Esophagus squamous epithelium (tissue), 5 donors: ENCODE measurements around the gene ADIPOR2. TPM values are rescaled to one million over a fixed set of nuclear protein-coding genes. Genes with fewer than 3 reads are reported as not detected.

Experiments used
- DNase-seq: peaks from one replicate; lab custom pipeline; 2025; lab: John Stamatoyannopoulos, UW
- H3K27ac ChIP-seq, 4 donors: fragments of 200-600 bp; sonication (generic); one replicate each; pipeline ENCODE4 v1.5.1; 2016 to 2019; ENCODE audit warnings: mild to moderate bottlenecking in 1 of 4
- H3K27me3 ChIP-seq, 4 donors: fragments of 200-600 bp; sonication (generic); 1 replicate in 3 of 4; 2 replicates in 1 of 4; pipeline versions ENCODE4 v1.5.1 to v1.6.0; 2017 to 2021; ENCODE audit warnings: antibody characterized with exemption in 1 of 4
- H3K36me3 ChIP-seq, 3 donors: fragments of 200-600 bp; sonication (generic); one replicate each; pipeline ENCODE4 v1.5.1; 2016 to 2019
- H3K4me1 ChIP-seq, 3 donors: fragments of 200-600 bp; sonication (generic); one replicate each; pipeline ENCODE4 v1.5.1; 2017 to 2019
- H3K4me3 ChIP-seq, 4 donors: fragments of 200-600 bp; sonication (generic); 1 replicate in 3 of 4; 2 replicates in 1 of 4; pipeline ENCODE4 v1.5.1; 2016 to 2019; ENCODE audit warnings: mild to moderate bottlenecking in 2 of 4, moderate library complexity in 1 of 4
- H3K9me3 ChIP-seq, 3 donors: fragments of 200-600 bp; sonication (generic); one replicate each; pipeline ENCODE4 v1.5.1; 2016 to 2019
- POLR2A ChIP-seq, 4 donors: fragments of 450-650 bp; IDR thresholded peaks; one replicate each; pipeline ENCODE4 v1.6.1; 2017; ENCODE audit warnings: antibody characterized with exemption in 4 of 4, mild to moderate bottlenecking in 4 of 4, moderate library complexity in 3 of 4
- WGBS, 2 donors: methylation state at CpG; one replicate each; pipeline ENCODE4 v1.1.5; 2018; 5-methylcytosine and 5-hydroxymethylcytosine counted together
- intact Hi-C: fragments of 100-400 bp; cut with DNase I; formaldehyde crosslinking; loops from one replicate; pipeline ENCODE4 v1.15.0; 2022
- total RNA-seq, 4 donors: library from RNA; depleted of rRNA; stranded (reverse); fragments of >200 nt; gene quantifications; one replicate each; pipeline ENCODE4 v1.1.0, GENCODE V29; 2016
- TF ChIP-seq, protein P1 (sequence below), 6 experiments: fragments of 450-650 bp in 4 of 6; fragments of 200-600 bp in 2 of 6; sonication (generic) in 2 of 6; IDR thresholded peaks; one replicate each; pipeline ENCODE4 v1.5.1; 2016 to 2019; ENCODE audit warnings: antibody characterized with exemption in 6 of 6, mild to moderate bottlenecking in 4 of 6, moderate library complexity in 4 of 6
- donor health status: DM: yes; HTN: yes; CAD: no.

Gene ADIPOR2
- total RNA-seq, 4 donors from 2014 or later = 29.1 to 49.4 (median 31.1) TPM

DNA sequence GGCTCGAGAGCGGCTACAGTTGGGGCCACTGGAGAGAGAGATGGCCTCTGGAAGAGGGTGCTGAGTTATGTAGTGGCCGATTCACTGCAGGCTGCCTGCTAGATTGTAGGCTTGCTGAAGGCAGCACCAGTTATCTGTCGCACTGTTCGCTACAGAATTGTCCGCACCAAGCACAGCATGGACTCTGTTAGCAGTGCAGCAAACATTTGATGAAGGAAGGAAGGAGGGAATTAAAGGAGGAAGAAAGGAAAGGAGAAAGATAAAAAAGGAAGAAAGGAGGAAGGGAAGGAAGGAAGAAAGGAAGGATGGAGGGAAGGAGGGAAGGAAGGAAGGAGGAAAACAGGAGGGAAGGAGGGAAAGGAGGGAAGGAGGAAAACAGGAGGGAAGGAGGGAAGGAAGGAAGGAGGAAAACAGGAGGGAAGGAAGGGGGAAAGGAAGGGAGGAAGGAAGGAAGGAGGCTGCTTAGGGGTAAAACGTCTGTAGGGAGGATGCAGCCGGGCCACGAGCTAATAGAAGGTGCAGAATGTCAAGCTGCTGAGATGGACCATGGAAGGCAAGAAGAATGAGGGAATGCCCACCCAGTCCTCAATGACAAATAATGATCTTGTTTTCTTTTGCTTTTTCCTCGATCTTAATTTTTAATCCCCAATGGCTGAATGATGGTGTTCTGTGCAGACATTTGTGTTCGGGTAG lies 27.3 kb upstream of the ADIPOR2 start:
- H3K27ac ChIP-seq = peak overlapping the region in 3 of 4 donors; percentile 83 to 91 (median 85)
- intact Hi-C loops = no loop called here
- WGBS, 2 donors = 87 to 90% methylated on average over 11 of the region's 11 CpGs

GRCh38 chr12:1665366-1665765 lies 25.5 kb upstream of the ADIPOR2 start:
- no peak for DNase-seq
- peaks cover 10 to 36% (median 10%) of the 10 kb centered on the region in 3 donors for H3K4me1 ChIP-seq
- no peak for TF ChIP-seq POLR2A (IDR thresholded peaks at IDR 0.05)
- TF ChIP-seq, protein P1, sequence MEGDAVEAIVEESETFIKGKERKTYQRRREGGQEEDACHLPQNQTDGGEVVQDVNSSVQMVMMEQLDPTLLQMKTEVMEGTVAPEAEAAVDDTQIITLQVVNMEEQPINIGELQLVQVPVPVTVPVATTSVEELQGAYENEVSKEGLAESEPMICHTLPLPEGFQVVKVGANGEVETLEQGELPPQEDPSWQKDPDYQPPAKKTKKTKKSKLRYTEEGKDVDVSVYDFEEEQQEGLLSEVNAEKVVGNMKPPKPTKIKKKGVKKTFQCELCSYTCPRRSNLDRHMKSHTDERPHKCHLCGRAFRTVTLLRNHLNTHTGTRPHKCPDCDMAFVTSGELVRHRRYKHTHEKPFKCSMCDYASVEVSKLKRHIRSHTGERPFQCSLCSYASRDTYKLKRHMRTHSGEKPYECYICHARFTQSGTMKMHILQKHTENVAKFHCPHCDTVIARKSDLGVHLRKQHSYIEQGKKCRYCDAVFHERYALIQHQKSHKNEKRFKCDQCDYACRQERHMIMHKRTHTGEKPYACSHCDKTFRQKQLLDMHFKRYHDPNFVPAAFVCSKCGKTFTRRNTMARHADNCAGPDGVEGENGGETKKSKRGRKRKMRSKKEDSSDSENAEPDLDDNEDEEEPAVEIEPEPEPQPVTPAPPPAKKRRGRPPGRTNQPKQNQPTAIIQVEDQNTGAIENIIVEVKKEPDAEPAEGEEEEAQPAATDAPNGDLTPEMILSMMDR (IDR thresholded peaks at IDR 0.05) = no peak
- H3K36me3 ChIP-seq = no peaks in the 10 kb centered on the region
- no peaks in the 10 kb centered on the region for H3K9me3 ChIP-seq
- WGBS, 2 donors = 83 to 90% methylated on average over 2 of the region's 2 CpGs
- peak overlapping the region in 2 of 4 donors; percentile 23 to 34 for H3K27ac ChIP-seq
- no peaks in the 10 kb centered on the region for H3K27me3 ChIP-seq
- intact Hi-C loops = no loop called here
- no peak overlapping the region for H3K4me3 ChIP-seq

More for the DNA sequence above, 27.3 kb upstream of the ADIPOR2 start:
- DNase-seq = no peak
- Histone ChIP-seq H3K27me3 (no peaks in the 10 kb centered on the region), H3K36me3 (no peaks in the 10 kb centered on the region), H3K9me3 (no peaks in the 10 kb centered on the region), H3K4me3 (no peak overlapping the region), H3K4me1 (peaks cover 10 to 54% (median 17%) of the 10 kb centered on the region in 3 donors)
- no peak for TF ChIP-seq POLR2A (IDR thresholded peaks at IDR 0.05)
- TF ChIP-seq, protein P1 (IDR thresholded peaks at IDR 0.05) = no peak

DNA sequence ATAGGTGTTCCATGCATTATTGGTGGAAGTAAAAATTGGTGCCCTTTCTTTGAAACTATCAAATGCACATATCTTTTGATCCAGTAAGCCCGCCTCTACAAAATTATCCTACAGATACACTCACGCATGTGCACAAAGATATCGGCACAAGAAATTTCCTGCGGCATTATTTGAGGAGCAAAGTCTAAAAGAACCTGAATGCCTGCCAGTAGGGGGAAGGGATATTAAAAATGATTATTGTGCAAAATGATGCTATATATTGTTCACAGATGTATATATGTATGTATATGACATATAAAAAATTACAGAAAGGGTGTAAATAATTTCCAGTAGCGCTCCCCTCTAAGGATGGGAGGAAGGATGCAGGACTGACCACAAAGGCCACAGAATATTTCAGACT lies 24.7 kb upstream of the ADIPOR2 start:
- WGBS, 2 donors = 61 to 70% methylated on average over 5 of the region's 5 CpGs

GRCh38 chr12:1666685-1667162 lies 24.1 kb upstream of the ADIPOR2 start:
- Histone ChIP-seq H3K4me1 (peaks cover 0 to 25% (median 3%) of the 10 kb centered on the region in 3 donors), H3K9me3 (no peaks in the 10 kb centered on the region), H3K4me3 (no peak overlapping the region), H3K27ac (peak overlapping the region; percentile 26 to 61 (median 54)), H3K27me3 (no peaks in the 10 kb centered on the region), H3K36me3 (no peaks in the 10 kb centered on the region)
- no peak for DNase-seq
- intact Hi-C loops = no loop called here
- TF ChIP-seq, protein P1 (IDR thresholded peaks at IDR 0.05) = no peak
- TF ChIP-seq POLR2A (IDR thresholded peaks at IDR 0.05) = no peak
- 3 to 14% methylated on average over 2 of the region's 2 CpGs for WGBS, 2 donors

More for the DNA sequence above, 24.7 kb upstream of the ADIPOR2 start:
- H3K27me3 ChIP-seq = no peaks in the 10 kb centered on the region
- peak overlapping the region in 2 of 4 donors; percentile 26 to 61 for H3K27ac ChIP-seq
- intact Hi-C loops = no loop called here
- H3K4me1 ChIP-seq = peaks cover 4 to 30% (median 6%) of the 10 kb centered on the region in 3 donors
- no peaks in the 10 kb centered on the region for H3K9me3 ChIP-seq
- no peak overlapping the region for H3K4me3 ChIP-seq
- H3K36me3 ChIP-seq = no peaks in the 10 kb centered on the region
- no peak for TF ChIP-seq POLR2A (IDR thresholded peaks at IDR 0.05)
- TF ChIP-seq, protein P1 (IDR thresholded peaks at IDR 0.05) = no peak
- no peak for DNase-seq

GRCh38 chr12:1668833-1669543 lies 21.9 kb upstream of the ADIPOR2 start:
- Histone ChIP-seq H3K27ac (no peak overlapping the region), H3K9me3 (no peaks in the 10 kb centered on the region), H3K4me1 (peaks cover 0 to 14% (median 3%) of the 10 kb centered on the region in 3 donors), H3K4me3 (no peak overlapping the region), H3K36me3 (no peaks in the 10 kb centered on the region), H3K27me3 (no peaks in the 10 kb centered on the region)
- no peak for DNase-seq
- WGBS, 2 donors = 51 to 71% methylated on average over 13 to 18 of the region's 18 CpGs
- TF ChIP-seq POLR2A (IDR thresholded peaks at IDR 0.05) = no peak
- TF ChIP-seq, protein P1 (IDR thresholded peaks at IDR 0.05) = no peak
- intact Hi-C loops = no loop called here
